Activated CD8-positive, alpha-beta memory T cell treated with anti-CD3 and anti-CD28 coated beads for 24 hours (primary cell): ENCODE measurements around the gene DDX31.

Experiments used
- DNase-seq: peaks from one replicate; pipeline ENCODE4 v3.0.0-alpha.2; 2020

DDX31 gene

GRCh38 chr9:132592451-132592850, 77.3 kb downstream of the DDX31 start:
- DNase-seq, result no peak

- no peak for DNase-seq
These were observed 78.0 kb downstream of the DDX31 start for GRCh38 chr9:132591751-132592314.

DNA sequence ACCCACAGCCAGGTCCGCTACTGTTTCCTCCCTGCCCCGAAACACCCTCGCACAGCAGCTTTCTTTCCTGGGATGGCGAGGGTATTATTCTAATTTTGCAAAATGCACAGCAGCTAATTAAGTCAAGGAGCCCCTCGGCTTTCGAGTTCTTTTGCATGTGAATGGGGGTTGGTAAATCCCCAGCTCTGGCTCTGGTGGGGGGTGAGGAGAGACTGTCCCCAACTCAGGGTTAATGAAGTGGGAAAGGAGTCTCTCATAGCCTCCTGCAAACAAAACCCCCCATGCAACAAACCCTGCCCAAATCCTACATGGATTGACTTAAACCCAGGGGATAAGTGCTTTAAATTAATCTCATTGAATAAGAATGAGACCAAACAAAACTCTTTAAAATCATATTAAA, 78.5 kb downstream of the DDX31 start:
- no peak for DNase-seq

DNA sequence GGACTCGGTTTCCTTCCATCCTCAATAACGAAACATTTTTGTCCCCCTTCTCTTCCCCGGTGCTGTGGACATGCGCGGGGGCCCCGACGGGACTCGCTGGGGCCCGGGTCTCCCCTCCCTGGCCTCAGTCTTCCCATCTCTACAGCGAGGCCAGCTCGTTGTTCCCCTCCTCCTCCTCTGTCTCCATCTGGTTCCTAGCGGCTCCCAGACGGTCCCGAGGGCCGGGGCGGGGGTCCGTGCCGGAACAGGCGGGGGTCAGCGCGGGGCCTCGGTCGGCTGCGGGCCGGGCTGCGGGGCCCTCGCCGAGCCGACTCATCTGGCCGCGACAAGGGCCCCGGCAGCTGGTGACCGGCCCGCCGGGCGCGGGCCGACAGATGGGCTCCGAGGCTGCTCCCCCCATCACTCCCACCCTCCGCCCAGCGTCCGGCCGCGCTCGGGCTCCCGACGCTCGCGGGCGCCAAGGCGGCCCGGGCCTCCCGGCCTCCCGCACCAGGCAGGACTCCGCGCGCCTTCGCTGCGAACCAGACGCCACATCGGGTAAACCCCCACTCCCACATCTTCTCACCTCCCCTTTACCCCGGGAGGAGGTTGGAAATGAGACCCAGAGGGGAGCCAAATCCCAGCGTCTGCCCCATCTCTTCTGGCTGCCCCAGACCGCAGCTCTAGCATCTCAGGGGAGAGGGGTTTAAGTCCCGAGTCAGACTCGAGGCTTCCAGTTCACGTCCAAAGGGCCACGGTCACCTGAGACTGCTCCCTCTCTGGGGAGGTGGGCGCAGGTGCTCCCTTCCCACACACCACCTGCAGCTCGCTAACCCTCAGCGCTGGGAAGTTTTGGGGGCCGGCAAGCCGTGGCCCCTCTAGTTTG, 79.2 kb downstream of the DDX31 start:
- DNase-seq, result no peak

GRCh38 chr9:132590037-132590317, 79.8 kb downstream of the DDX31 start:
- no peak for DNase-seq

- no peak for DNase-seq
These were observed 80.4 kb downstream of the DDX31 start for GRCh38 chr9:132589148-132590036.

GRCh38 chr9:132588501-132589147, 81.2 kb downstream of the DDX31 start:
- DNase-seq, result no peak

GRCh38 chr9:132588098-132588497, 81.7 kb downstream of the DDX31 start:
- no peak for DNase-seq

- DNase-seq, result no peak
These were observed 82.2 kb downstream of the DDX31 start for GRCh38 chr9:132587592-132587955.

DNA sequence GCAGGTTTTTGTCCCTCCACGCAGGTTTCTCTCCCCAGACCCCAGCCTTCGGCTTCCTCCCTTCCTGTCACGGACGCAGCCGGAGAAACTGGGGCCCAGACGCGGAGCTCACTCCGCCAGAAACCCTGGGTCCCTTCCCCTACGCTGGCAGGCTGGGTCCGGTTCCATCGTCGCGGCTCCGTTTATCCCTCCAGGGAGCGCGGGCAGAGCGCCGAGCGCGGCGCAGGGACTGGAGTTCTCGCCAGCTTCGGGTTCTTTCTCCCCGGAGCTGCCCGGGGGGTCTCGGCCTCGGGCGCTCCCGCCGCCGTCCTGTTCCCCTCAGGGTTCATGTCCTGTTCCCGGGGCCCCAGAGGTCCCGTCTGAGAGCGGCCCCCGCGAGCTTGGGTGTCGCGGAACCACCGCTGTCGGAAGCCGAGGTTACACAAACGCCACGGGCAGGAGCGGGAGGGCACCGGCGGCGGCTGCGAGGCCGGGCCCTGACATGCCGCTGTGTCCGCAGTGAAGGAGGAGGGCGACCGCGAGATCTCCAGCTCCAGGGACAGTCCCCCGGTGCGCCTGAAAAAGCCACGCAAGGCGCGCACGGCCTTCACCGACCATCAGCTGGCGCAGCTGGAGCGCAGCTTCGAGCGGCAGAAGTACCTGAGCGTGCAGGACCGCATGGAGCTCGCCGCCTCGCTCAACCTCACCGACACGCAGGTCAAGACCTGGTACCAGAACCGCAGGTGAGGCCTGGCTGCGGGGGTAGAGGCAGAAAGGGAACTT, 82.8 kb downstream of the DDX31 start:
- DNase-seq, result no peak

GRCh38 chr9:132585954-132586829, 83.6 kb downstream of the DDX31 start:
- DNase-seq, result no peak

DNA sequence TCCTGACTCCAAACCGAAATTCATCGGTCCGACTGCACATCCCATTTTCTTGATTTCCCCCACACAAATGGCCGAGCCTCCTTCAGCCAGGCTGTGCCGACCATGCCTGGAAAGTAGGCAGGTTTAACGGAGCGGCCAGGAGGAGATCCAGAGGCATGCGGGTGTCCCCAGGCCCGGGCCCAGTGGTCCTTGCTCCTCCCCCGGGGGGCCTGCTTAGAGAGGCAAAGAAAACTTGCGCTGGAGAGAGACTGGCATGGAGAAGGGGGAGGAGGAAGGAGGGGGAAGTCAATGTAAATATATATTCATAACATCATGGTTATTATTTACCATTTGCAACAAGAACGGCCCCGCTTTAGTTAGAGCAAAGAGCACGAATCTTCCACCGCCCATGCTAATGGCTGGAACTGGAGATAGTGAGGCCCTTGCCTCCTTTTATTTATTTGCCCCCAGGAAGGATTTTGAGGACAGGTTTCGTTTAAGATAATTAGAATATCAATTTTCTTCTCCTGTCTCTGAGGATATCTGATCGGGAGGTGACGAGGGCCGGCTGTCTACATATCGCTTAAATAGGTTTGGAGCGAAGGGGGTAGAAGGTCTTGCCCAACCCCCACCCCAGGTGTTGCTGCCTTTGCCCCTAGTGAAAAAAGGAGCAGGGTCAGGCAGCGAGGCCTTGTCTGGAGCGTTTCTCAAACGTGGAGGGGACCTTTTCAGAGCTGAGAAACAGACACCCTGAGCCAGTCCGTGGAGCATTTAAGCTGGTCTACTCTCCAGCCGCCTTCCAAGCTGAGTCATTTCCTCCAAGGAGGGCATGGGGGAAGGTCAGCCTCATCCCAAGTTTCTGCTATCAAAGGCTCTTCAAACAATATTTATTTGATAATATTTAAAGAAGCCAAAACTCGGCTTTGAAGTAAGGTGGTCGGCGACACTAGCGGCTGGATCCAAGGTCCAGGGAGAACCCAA, 84.9 kb downstream of the DDX31 start:
- no peak for DNase-seq

DNA sequence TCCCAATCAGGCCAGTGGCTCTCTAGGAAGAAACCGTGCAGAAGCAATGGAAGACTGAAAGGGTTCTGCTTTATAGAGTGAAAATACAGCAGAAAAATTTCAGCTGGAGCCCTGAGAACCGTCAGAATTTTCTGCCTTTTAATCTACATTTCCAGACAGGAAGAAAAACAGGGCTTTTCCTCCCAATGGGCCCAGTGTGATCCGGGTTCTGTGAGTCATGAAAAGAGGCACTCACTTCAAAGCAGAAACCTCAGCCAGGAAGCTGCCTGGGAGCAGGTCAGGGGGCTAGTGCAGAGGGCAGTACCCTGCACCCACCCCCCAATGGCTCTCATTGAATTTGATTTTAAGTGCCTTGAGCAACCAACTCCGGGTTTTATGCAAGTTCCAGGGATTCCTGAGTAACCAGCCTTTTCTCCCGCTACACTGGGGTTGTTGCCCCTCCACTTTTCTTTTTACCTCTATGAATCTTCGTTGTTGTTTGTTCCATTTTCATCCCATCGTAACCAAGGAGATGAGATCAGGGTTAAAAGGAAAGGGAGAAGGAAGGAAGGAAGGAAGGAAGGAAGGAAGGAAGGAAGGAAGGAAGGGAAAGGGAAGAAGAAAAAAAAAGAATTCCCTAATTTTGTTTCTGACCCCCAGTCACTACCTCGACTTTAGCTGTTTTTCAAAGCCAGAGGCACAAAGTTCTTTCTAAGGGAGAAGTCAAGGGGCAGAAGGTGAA, 86.0 kb downstream of the DDX31 start:
- no peak for DNase-seq

DNA sequence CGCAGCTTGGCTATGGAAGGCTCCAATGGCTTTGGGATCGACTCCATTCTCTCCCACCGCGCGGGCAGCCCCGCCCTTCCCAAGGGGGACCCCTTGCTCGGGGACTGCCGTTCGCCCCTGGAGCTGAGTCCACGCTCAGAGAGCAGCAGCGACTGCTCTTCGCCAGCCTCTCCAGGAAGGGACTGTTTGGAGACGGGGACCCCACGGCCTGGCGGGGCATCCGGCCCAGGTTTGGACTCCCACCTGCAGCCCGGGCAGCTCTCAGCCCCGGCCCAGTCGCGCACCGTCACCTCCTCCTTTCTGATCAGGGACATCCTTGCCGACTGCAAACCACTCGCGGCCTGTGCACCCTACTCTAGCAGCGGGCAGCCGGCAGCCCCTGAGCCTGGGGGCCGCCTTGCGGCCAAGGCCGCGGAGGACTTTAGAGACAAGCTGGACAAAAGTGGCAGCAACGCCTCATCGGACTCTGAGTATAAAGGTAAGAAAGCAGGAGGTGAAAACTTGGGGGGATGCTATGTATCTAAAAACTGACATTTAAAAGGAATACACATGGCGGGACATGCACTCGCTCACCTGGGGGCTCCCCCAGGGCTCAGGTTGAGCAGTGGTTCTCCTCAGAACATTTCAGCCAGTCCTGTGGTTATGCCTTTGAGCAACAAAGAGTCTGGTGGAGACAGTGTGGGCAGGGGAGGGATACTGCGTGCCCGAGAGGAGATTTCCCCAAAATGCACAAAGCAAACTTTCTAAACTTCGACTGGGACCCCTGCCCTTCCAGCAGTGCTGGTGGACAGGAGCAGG, 86.8 kb downstream of the DDX31 start:
- no peak for DNase-seq

- DNase-seq, result no peak
These were observed 87.5 kb downstream of the DDX31 start, which contains the start of gene BARHL1 for GRCh38 chr9:132582276-132582785. TSS of gene BARHL1 (plus strand) at chr9:132582606. CDS start at chr9:132582798, 192 bp downstream.

DNA sequence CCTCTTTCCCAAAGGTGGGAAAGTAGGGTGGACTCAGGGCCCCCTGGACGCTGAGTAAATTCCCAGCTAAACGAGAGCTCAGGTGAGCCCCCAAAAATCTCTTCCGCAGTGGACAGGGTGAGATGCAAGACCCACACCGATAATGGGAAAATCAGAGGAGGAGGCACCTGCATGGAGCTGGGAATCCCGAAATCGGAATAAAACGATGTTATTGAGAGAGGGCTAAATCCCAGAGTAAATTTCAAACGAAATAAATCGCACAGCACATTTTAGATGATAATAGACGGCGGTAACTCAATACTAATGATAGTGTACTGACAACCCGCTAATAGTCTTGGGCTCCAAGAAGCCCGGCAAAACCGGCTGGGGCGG, 90.4 kb downstream of the DDX31 start:
- DNase-seq, result no peak

DNA sequence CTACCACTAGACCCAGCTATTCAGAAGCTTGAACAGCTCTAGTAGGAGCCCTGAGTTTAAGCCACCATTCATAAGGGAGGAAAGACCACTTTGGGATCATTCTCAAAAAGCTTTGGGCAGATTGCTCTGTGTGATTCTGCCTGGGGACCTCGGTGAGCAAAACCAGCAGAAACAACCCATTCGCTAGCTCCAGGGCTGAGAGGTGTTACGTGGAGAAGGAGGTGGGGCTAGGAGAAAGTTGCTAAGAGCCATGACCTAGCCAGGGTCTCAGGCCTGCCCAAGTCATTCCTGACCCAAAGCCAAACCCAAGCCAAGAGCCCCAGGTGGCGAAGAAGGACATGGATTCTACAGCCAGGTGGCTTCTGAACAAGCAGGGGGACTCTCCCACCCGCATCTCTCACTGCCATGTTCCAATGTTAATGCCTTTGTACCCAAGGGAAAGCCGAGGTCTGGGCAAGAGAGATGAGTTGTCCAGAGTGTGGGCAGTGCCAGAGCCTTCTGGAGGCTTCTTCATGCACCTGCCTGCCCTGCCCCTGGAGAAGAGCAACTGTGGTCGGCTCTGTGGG, 91.3 kb downstream of the DDX31 start:
- no peak for DNase-seq

DNA sequence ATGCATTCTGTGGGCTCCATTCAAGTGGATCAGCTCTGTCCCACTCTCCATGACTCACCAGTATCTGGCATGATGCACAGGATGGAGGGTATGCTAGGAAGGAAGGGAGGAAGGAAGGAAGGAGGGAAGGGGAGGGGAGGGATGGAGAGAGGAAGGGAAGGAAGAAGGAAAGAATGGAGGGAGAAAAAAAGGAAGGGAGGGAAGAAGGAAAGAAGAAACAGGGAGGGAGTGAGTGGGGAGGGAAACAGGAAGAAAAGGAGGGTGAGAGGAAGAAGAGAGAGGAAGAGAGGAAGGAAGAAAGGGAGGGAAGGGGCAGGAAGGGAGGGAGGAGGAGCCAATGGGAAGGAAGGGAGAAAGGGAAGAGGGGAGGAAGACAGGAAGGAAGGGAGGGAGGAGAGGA, 92.7 kb downstream of the DDX31 start:
- DNase-seq, result no peak
